ENCODE measurements around the gene OR52E6. TPM values are rescaled to one million over a fixed set of nuclear protein-coding genes. Genes with fewer than 3 reads are reported as not detected.

The OR52E6 gene
- total RNA-seq, 1 experiment from 2014 or later = not detected

DNA sequence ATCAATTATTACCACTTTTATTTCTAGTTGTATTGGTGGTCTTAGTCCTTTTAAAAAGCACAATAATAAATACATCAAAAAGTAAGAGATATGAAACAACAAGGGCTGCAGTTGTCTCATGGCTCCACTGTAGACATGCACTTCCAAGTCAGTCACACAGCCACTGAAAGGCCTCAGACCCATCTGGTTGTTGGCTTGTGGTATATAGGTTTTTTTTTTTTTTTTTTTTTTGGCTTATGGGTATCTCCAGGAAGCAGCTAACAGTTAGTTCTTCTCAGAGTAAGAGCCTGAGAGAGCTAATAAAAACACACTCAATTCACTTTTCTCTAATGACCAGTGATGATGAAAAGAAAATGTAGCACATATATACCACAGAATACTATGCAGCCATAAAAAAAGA is 6.0 kb upstream of the OR52E6 start:
- Histone ChIP-seq H3K9me3 (ENCODE audit: control insufficient read depth in 1 of 2, insufficient read depth in 1 of 2, low read depth in 1 of 2, low read length in 2 of 2) (no peaks in the 10 kb centered on the region), H4K20me1 (ENCODE audit: insufficient read depth) (no peaks in the 10 kb centered on the region), H3K9ac (ENCODE audit: low read length) (no peak overlapping the region), H3K4me3 (replicated peaks in 1 of 2; ENCODE audit: low read depth in 1 of 2, low read length in 2 of 2) (no peak overlapping the region), H3K4me1 (ENCODE audit: control insufficient read depth in 1 of 2, insufficient read depth in 2 of 2, low read length in 2 of 2) (no peaks in the 10 kb centered on the region), H2AFZ (ENCODE audit: low read depth, low read length, poor library complexity, severe bottlenecking) (no peak overlapping the region), H3K36me3 (ENCODE audit: control insufficient read depth in 1 of 2, insufficient read depth in 2 of 2, low read length in 2 of 2) (no peaks in the 10 kb centered on the region), H3K4me2 (ENCODE audit: low read length) (no peak overlapping the region), H3K79me2 (ENCODE audit: insufficient read depth, low read length) (no peaks in the 10 kb centered on the region), H3K27ac (ENCODE audit: low read depth, low read length) (no peak overlapping the region), H3K9me2 (ENCODE audit: insufficient read depth) (no peaks in the 10 kb centered on the region), H3K27me3 (ENCODE audit: insufficient read depth, low read length) (peaks cover 16% of the 10 kb centered on the region)
- intact Hi-C loops (cut with micrococcal nuclease) = no loop called here
- BruUV-seq (replicated peaks) = no TSS peak
- TF ChIP-seq CEBPB (IDR thresholded peaks at IDR 0.05; ENCODE audit: low read depth) (no peak), EZH2phosphoT487 (IDR thresholded peaks at IDR 0.05; ENCODE audit: borderline replicate concordance) (no peak), EGR1 (IDR thresholded peaks at IDR 0.05; ENCODE audit: low read depth) (no peak), POLR2A (IDR thresholded peaks at IDR 0.05; ENCODE audit: borderline replicate concordance, extremely low read depth, insufficient read depth, insufficient read length) (no peak), POLR2AphosphoS5 (IDR thresholded peaks at IDR 0.05; ENCODE audit: low read depth, low read length) (no peak), JUND (IDR thresholded peaks at IDR 0.05) (no peak), ZFX (IDR thresholded peaks at IDR 0.05) (no peak), FOSL1 (IDR thresholded peaks at IDR 0.05; ENCODE audit: low read depth) (no peak), SIN3A (IDR thresholded peaks at IDR 0.05; ENCODE audit: low read depth) (no peak), YY1 (IDR thresholded peaks at IDR 0.05; ENCODE audit: extremely low read depth, insufficient replicate concordance, low read depth, low read length) (no peak), SRF (IDR thresholded peaks at IDR 0.05; ENCODE audit: low read depth) (no peak), EZH2 (IDR thresholded peaks at IDR 0.05) (no peak), SP1 (IDR thresholded peaks at IDR 0.05; ENCODE audit: low read depth) (no peak)
- TF ChIP-seq, protein P1, sequence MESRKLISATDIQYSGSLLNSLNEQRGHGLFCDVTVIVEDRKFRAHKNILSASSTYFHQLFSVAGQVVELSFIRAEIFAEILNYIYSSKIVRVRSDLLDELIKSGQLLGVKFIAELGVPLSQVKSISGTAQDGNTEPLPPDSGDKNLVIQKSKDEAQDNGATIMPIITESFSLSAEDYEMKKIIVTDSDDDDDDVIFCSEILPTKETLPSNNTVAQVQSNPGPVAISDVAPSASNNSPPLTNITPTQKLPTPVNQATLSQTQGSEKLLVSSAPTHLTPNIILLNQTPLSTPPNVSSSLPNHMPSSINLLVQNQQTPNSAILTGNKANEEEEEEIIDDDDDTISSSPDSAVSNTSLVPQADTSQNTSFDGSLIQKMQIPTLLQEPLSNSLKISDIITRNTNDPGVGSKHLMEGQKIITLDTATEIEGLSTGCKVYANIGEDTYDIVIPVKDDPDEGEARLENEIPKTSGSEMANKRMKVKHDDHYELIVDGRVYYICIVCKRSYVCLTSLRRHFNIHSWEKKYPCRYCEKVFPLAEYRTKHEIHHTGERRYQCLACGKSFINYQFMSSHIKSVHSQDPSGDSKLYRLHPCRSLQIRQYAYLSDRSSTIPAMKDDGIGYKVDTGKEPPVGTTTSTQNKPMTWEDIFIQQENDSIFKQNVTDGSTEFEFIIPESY (IDR thresholded peaks at IDR 0.05; ENCODE audit: extremely low read depth, insufficient replicate concordance, low read length) = no peak
- TF ChIP-seq, protein P2, sequence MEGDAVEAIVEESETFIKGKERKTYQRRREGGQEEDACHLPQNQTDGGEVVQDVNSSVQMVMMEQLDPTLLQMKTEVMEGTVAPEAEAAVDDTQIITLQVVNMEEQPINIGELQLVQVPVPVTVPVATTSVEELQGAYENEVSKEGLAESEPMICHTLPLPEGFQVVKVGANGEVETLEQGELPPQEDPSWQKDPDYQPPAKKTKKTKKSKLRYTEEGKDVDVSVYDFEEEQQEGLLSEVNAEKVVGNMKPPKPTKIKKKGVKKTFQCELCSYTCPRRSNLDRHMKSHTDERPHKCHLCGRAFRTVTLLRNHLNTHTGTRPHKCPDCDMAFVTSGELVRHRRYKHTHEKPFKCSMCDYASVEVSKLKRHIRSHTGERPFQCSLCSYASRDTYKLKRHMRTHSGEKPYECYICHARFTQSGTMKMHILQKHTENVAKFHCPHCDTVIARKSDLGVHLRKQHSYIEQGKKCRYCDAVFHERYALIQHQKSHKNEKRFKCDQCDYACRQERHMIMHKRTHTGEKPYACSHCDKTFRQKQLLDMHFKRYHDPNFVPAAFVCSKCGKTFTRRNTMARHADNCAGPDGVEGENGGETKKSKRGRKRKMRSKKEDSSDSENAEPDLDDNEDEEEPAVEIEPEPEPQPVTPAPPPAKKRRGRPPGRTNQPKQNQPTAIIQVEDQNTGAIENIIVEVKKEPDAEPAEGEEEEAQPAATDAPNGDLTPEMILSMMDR (IDR thresholded peaks at IDR 0.05 in 2 of 3, conservative IDR thresholded peaks at IDR 0.05 in 1 of 3; ENCODE audit: borderline replicate concordance in 1 of 3, insufficient read depth in 1 of 3, low read depth in 2 of 3, low read length in 2 of 3) = no peak
- TF ChIP-seq, protein P3, sequence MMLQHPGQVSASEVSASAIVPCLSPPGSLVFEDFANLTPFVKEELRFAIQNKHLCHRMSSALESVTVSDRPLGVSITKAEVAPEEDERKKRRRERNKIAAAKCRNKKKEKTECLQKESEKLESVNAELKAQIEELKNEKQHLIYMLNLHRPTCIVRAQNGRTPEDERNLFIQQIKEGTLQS (IDR thresholded peaks at IDR 0.05) = no peak
- TF ChIP-seq, protein P4, sequence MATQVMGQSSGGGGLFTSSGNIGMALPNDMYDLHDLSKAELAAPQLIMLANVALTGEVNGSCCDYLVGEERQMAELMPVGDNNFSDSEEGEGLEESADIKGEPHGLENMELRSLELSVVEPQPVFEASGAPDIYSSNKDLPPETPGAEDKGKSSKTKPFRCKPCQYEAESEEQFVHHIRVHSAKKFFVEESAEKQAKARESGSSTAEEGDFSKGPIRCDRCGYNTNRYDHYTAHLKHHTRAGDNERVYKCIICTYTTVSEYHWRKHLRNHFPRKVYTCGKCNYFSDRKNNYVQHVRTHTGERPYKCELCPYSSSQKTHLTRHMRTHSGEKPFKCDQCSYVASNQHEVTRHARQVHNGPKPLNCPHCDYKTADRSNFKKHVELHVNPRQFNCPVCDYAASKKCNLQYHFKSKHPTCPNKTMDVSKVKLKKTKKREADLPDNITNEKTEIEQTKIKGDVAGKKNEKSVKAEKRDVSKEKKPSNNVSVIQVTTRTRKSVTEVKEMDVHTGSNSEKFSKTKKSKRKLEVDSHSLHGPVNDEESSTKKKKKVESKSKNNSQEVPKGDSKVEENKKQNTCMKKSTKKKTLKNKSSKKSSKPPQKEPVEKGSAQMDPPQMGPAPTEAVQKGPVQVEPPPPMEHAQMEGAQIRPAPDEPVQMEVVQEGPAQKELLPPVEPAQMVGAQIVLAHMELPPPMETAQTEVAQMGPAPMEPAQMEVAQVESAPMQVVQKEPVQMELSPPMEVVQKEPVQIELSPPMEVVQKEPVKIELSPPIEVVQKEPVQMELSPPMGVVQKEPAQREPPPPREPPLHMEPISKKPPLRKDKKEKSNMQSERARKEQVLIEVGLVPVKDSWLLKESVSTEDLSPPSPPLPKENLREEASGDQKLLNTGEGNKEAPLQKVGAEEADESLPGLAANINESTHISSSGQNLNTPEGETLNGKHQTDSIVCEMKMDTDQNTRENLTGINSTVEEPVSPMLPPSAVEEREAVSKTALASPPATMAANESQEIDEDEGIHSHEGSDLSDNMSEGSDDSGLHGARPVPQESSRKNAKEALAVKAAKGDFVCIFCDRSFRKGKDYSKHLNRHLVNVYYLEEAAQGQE (IDR thresholded peaks at IDR 0.05; ENCODE audit: low read depth) = no peak
- TF ChIP-seq, protein P5, sequence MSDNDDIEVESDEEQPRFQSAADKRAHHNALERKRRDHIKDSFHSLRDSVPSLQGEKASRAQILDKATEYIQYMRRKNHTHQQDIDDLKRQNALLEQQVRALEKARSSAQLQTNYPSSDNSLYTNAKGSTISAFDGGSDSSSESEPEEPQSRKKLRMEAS (IDR thresholded peaks at IDR 0.05) = no peak
- ChIA-PET CTCF (no interaction called here), POLR2A (no interaction called here), RAD21 (ENCODE audit: low non-redundant PET in 1 of 2, low total read pairs in 2 of 2, uncharacterized antibody in 2 of 2, unreplicated experiment in 2 of 2) (no interaction called here)
- DNase-seq (ENCODE audit: low read depth, low spot score) = no peak
- no peak for ATAC-seq

All from HCT116 (cell line).